NCI-H128 (cell line): ENCODE measurements around the gene TMEM107.
"Not testable (repeated sequence)": the region's sequence is repeated elsewhere in the genome, so short reads cannot be mapped to it uniquely, and the experiment has no call there.

Experiments used
- DNase-seq: peaks from one replicate; lab custom pipeline; 2025; ENCODE audit not compliant: unreplicated experiment; lab: John Stamatoyannopoulos, UW

TMEM107 gene

GRCh38 chr17:8176197-8176940 lies at the start of gene TMEM107:
Gene TMEM107, minus strand, starts transcription at chr17:8176380. Its CDS starts 94 bp downstream, at chr17:8176286.
- peak; percentile 63 for DNase-seq

DNA sequence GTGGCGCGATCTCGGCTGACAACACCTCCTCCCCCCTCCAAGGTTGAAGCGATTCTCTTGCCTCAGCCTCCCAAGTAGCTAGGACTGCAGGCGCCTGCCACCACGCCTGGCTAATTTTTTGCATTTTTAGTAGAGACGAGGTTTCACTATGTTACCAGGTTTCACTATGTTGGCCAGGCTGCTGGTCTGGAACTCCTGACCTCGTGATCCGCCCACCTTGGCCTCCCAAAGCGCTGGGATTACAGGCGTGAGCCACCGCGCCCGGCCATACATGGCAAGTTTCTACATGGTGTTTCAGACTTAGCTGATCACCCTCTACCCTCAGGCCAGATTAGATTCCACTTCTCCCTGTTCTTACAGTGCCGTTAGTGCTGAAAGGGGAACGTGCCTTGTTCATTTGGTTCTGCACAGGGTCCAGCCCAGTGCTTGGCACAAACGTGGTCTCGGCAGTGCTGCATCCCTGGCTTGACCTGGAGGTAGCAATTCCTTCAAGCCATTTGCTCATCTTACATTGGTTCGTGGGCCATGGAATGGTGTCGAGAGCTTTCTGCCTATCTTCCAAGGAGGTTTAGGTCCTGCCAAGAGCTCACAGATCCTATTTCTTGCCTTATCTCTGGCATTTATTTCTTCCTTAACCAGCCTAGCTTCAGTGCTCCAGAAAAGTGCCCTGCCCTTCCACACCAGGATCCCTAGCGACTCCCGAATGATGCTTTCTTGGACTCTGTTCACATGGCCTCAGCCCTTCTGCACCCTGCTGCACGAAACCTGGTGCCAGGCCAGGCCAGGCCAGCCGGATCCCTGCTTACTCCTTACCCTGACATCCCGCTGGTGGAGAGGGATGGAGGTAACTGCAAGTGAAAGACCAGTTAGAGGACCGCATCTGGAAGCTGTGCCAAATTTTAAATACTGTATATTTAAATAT lies 49.0 kb upstream of the TMEM107 start:
- no peak for DNase-seq

DNA sequence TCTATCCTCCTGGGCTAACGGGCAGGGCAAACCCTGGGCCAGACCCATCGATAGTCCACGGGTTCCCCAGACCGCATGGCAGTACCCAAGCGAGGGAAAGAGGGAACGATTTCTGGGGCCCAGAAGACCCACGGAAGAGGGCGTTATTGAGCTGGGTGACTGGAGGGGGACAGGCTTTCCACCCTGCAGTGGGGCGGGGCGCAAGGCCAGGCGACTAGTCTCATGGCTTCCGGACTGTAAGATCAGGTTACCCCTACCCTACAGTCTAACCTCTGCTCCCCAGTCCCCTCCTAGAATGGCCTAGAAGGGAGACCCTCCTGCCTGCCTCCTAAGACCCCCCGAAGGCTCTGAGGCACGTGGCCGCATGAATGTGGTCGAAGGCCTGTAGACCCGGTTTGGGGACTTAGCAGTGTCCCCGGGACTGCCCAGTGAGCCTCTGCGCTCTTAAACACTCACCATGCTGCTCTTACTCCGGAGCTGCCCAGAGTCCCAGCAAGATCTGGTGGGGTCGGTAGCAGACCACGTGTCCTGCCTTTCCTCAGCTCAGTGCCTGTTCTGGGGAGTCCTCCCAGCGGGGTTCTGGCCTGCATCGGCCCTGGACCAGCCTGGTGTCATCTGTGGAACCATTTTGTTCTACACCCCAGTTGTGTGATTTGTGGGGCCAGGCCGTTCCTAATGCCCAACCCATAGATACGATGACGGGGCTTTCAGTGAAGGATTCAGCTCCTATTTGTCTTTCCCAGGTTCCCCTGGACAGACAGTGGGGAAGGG lies 47.4 kb upstream of the TMEM107 start:
- peak; percentile 34 for DNase-seq

DNA sequence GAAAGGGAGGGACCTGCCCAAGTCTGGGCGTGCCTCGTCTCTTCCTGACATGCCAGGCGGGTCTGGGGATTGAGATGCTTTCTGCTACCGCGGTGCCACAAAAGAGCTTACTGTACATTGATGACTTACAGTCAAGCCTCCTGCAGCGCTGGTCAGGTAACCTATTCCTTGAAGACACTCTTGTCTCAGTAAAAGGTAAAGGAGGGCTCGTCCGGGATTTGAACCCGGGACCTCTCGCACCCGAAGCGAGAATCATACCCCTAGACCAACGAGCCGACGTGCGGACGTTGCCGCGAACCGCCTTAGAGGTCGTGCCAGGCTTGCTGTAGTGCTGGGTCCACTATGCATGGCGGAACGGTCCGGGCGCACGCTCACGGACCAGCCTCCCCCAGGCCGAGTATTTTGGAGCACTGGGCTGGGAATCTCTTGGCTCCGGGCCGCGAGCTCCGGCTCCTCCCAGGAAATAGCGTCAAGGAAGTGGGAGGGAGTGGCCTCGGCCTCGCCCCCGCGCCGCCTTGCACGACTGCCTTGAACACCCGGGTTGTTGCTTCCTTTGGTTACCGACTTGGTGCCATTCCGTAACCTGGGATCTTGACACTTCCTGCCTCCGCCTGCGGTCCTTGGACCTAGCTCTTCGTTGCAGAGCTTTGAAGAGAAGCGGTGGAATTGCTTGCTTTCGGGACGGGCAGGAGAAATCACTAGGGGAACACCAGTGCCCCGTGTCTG lies 46.6 kb upstream of the TMEM107 start:
- DNase-seq = peak; percentile 29

DNA sequence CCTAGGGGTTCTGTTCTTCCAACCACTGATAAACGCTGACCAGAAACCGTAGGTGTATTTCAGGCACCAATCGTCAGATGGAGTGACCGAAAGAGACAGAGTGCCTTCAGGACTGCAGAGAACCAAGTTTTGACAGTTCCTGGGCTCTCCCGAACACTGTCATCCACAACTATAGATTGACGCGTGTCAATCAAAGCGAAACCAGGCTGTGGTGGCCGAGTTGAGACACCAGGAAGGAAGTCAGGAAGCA lies 46.1 kb upstream of the TMEM107 start:
- no peak for DNase-seq

- peak; percentile 71 for DNase-seq
These were observed 45.6 kb upstream of the TMEM107 start for GRCh38 chr17:8221663-8222379.

DNA sequence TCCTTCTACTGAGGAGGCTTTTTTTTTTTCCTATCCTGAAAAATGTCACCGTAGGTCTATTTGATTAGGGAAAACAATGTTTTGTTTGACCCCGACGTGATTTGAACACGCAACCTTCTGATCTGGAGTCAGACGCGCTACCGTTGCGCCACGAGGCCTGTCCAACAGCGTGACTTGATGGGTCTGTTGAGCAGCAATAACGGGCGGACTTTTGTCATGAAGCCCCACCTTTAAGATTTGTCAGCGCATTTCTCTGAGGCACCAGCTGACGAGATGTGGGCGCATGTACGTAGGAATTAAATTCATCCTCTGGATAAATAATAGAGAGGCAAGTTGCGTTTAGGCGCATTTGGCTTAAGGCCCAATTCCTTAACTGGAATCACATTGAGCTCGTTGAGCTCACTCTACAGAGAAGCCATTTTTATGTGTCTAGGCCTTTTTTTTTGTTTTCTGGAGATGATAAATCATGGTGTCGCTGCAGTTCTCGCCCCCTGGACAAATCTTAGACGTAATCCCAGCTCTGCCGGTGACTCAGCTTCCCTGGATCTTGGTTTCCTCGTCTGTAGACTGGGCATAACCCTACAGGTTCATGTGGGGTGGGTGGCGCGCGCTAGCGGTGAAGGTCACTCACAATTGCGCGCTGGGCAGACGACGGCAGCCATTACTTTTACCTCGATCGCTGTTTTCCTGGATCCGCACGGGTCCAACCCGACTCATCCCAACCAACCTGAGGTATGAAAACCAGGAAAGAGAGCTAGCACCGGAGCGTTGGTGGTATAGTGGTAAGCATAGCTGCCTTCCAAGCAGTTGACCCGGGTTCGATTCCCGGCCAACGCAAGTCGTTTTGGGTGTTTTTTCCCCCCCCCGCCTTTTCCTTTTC lies 44.8 kb upstream of the TMEM107 start:
- DNase-seq = peak; percentile 76

GRCh38 chr17:8214000-8214399 lies 37.8 kb upstream of the TMEM107 start:
- DNase-seq = not testable (repeated sequence)

GRCh38 chr17:8212312-8213180 lies 36.4 kb upstream of the TMEM107 start:
- no peak for DNase-seq

GRCh38 chr17:8210761-8211458 lies 34.7 kb upstream of the TMEM107 start:
- no peak for DNase-seq

GRCh38 chr17:8209907-8210760 lies 34.0 kb upstream of the TMEM107 start, which contains the start of gene AURKB:
Gene AURKB, minus strand, starts transcription at chr17:8210575. Its CDS starts 351 bp downstream, at chr17:8210224.
- peak; percentile 58 for DNase-seq

DNA sequence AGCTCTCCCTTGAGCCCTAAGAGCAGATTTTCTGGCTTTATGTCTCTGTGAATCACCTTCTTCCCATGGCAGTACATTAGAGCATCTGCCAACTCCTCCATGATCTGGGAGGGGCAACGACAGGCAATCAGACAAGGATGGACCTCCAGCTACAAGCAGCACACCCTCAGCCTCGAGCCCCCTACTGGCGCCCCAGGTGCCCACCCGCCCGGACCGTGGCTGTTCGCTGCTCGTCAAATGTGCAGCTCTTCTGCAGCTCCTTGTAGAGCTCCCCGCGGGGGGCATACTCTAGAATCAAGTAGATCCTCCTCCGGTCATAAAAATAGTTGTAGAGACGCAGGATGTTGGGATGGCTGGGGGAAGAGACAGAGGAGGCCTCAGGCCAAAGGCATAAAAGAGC lies 30.4 kb upstream of the TMEM107 start:
- no peak for DNase-seq

GRCh38 chr17:8204761-8205555 lies 28.8 kb upstream of the TMEM107 start:
- no peak for DNase-seq

- DNase-seq = no peak
These were observed 16.1 kb upstream of the TMEM107 start for GRCh38 chr17:8192070-8192815.

DNA sequence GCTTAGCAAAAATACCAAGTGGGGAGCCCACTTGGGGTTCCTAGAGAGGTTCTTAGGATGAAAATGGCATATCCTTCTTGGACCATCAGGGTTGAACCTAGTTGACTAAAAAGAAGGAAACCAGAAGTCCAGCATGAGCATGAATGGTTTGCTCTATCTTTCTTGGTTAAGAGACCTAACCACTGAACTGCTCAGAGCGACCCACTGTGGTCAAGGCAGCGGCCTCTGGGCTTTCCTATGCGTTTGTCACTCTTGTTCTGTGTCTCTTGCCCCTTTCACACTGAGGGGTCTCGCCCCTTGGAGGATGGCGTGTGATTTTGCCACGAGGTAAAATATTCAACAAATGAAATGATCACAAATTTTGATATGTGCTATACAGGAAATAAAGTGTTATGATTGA lies 14.3 kb upstream of the TMEM107 start:
- no peak for DNase-seq
